ENCODE results near the gene ERMAP.

DNA sequence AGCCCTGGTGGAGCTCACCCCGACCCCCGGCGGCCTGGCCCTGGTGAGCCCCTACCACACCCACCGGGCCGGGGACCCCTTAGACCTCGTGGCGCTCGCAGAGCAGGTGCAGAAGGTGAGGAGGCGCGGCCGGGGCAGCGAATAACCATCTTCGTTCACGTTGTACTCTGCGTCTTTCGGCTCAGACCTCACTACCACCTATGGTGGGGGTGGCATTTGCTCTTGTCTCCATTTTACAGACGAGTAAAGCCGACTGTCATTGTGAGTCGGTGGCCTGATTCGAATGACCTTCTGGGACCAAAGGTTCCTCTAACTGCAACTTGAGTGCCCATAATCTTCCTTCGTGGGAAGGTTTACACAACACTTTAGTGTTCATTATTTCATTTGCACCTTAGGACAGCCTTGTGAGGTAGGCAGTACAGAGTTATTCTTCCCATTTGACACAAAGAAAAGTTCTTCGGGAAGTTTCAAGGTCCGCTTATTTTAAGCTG is 49.4 kb upstream of the ERMAP start:
- TF ChIP-seq CTCF (IDR thresholded peaks at IDR 0.05) (no peak), POLR2A (IDR thresholded peaks at IDR 0.05) (no peak)
